Astrocyte (in vitro differentiated cells and primary cell): ENCODE measurements around the gene PSAT1.

Source experiments
- EZH2 ChIP-seq: IDR thresholded peaks from 2 replicates; pipeline ENCODE4 v1.6.1; 2012; ENCODE audit warnings: mild to moderate bottlenecking, low read length, inconsistent platforms; ENCODE audit not compliant: insufficient read depth
- TF ChIP-seq, protein P1 (sequence below): IDR thresholded peaks from 2 replicates; pipeline ENCODE4 v1.5.1; 2011; ENCODE audit warnings: low read depth, mild to moderate bottlenecking, inconsistent platforms, low read length, moderate library complexity; ENCODE audit not compliant: insufficient read depth

DNA sequence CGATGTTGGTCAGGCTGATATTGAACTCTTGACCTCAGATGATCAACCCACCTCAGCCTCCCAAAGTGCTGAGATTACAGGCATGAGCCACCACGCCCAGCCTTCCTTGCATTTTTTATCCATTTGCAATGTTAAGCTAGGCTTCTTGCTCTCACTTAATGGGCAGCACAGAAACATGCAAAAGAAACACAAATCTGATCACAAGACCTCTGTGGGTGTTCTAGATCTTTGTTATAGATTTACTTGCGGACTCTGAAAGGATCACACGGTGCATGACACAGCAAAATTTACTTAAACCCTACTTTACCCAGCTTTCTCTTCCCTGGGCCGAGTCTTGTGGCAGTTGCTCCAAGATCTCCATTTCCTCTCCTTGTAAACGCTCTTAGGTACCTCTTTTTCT is 71.3 kb downstream of the PSAT1 start:
- TF ChIP-seq, protein P1, sequence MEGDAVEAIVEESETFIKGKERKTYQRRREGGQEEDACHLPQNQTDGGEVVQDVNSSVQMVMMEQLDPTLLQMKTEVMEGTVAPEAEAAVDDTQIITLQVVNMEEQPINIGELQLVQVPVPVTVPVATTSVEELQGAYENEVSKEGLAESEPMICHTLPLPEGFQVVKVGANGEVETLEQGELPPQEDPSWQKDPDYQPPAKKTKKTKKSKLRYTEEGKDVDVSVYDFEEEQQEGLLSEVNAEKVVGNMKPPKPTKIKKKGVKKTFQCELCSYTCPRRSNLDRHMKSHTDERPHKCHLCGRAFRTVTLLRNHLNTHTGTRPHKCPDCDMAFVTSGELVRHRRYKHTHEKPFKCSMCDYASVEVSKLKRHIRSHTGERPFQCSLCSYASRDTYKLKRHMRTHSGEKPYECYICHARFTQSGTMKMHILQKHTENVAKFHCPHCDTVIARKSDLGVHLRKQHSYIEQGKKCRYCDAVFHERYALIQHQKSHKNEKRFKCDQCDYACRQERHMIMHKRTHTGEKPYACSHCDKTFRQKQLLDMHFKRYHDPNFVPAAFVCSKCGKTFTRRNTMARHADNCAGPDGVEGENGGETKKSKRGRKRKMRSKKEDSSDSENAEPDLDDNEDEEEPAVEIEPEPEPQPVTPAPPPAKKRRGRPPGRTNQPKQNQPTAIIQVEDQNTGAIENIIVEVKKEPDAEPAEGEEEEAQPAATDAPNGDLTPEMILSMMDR, result no peak
- no peak for TF ChIP-seq EZH2
